SKM-1 (cell line): ENCODE results near the gene SLC37A2.
"Not testable (repeated sequence)": the region's sequence is repeated elsewhere in the genome, so short reads cannot be mapped to it uniquely, and the experiment has no call there.

Experiments used
- DNase-seq: peaks from one replicate; lab custom pipeline; 2025; ENCODE audit not compliant: unreplicated experiment; lab: John Stamatoyannopoulos, UW

SLC37A2 gene

GRCh38 chr11:125062931-125063428 lies at the start of gene SLC37A2:
SLC37A2 (plus strand) TSS chr11:125063305; CDS start chr11:125063368, 63 bp downstream.
- DNase-seq: peak; percentile 47

- no peak for DNase-seq
Measured at GRCh38 chr11:125016413-125016812, 46.7 kb upstream of the SLC37A2 start.

GRCh38 chr11:125020342-125020741 lies 42.8 kb upstream of the SLC37A2 start:
- DNase-seq: no peak

GRCh38 chr11:125022551-125022950 lies 40.6 kb upstream of the SLC37A2 start:
- no peak for DNase-seq

- DNase-seq: no peak
Measured at GRCh38 chr11:125025968-125026367, 37.1 kb upstream of the SLC37A2 start.

GRCh38 chr11:125029431-125029830 lies 33.7 kb upstream of the SLC37A2 start:
- DNase-seq: not testable (repeated sequence)

- DNase-seq: no peak
Measured at GRCh38 chr11:125036933-125037332, 26.2 kb upstream of the SLC37A2 start.

- DNase-seq: no peak
Measured at GRCh38 chr11:125049164-125049792, 13.8 kb upstream of the SLC37A2 start.

- no peak for DNase-seq
Measured at GRCh38 chr11:125052047-125052446, 11.1 kb upstream of the SLC37A2 start.

GRCh38 chr11:125053167-125053566 lies 9.9 kb upstream of the SLC37A2 start:
- no peak for DNase-seq

- DNase-seq: no peak
Measured at GRCh38 chr11:125055107-125055715, 7.9 kb upstream of the SLC37A2 start.

GRCh38 chr11:125056111-125056510 lies 7.0 kb upstream of the SLC37A2 start:
- not testable (repeated sequence) for DNase-seq

GRCh38 chr11:125056931-125057692 lies 6.0 kb upstream of the SLC37A2 start:
- DNase-seq: no peak

GRCh38 chr11:125057693-125058016 lies 5.5 kb upstream of the SLC37A2 start:
- DNase-seq: no peak

GRCh38 chr11:125061281-125061680 lies 1.8 kb upstream of the SLC37A2 start:
- DNase-seq: no peak

- no peak for DNase-seq
Measured at GRCh38 chr11:125062218-125062930, 731 bp upstream of the SLC37A2 start.

GRCh38 chr11:125063429-125064043 lies 431 bp downstream of the SLC37A2 start:
- peak; percentile 22 for DNase-seq

GRCh38 chr11:125064070-125064469 lies 965 bp downstream of the SLC37A2 start:
- no peak for DNase-seq

GRCh38 chr11:125068368-125068767 lies 5.3 kb downstream of the SLC37A2 start:
- DNase-seq: no peak

GRCh38 chr11:125069008-125069407 lies 5.9 kb downstream of the SLC37A2 start:
- DNase-seq: no peak

GRCh38 chr11:125069796-125070195 lies 6.7 kb downstream of the SLC37A2 start:
- no peak for DNase-seq
